Activated naive CD4-positive, alpha-beta T cell (primary cell): ENCODE data around the gene POLE2.
"Not testable (repeated sequence)": the region's sequence is repeated elsewhere in the genome, so short reads cannot be mapped to it uniquely, and the experiment has no call there.

Experiments used
- DNase-seq, 4 experiments: peaks; one replicate each; lab custom pipeline; 2025; lab: John Stamatoyannopoulos, UW

Gene POLE2

DNA sequence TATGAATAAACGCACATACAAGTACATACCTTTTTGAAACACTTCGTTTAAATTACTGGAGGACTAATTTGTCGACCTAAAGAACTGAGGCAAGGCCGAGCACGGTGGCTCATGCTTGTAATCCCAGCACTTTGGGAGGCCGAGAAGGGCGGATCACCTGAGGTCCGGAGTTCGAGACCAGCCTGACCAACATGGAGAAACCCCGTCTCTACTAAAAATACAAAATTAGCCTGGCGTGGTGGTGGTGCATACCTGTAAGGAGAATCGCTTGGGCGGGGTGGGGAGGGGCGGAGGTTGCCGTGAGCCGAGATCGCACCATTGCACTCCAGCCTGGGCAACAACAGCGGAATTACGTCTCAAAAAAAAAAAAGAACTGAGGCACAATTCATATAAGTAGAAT is 68.7 kb downstream of the POLE2 start:
- DNase-seq = not testable (repeated sequence)

DNA sequence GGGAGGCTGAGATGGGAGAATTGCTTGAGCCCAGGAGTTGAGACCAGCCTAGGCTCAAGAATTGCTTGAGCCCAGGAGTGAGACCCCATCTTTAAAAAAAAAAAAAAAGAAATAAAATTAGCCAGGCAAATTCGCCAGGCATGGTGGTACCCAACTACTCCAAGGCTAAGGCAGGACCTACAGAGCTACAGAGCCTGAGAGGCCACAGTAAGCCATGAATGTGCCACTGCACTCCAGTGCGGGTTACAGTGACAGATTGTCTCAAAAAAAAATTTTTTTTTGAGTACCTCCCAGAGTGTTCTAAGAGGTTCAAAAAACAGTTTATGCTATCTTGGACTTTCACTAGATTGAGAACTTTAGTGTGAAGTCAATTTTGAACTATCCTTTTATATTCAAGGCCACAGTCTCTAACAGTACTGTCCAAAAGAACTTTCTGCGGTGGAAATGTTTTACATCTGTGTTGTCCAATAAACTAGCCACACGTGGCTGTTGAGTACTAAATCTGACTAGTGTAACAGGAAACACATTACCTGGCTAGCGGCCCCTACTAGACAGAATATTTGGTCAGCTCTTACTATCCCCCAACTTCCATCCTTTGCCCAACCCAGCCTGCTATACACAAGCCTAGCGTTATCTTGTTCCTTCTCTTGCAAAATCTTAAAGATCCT is 70.0 kb downstream of the POLE2 start:
- DNase-seq = no peak

DNA sequence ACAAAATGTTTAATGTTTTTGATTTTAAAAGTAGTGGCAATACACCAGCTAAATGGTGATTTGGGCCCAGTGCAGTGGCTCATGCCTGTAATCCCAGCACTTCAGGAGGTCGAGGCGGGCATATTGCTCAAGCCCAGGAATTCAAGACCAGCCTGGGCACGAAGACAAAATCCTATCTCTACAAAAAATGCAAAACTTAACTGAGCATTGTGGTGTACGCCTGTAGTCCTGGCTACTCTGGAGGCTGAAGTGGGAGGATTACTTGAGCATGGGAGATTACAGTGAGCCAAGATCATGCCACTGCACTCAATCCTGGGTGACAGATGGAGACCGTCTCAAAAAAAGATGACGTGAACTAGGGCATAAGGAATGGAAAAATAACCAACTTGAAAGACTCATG is 72.2 kb downstream of the POLE2 start:
- DNase-seq = no peak

DNA sequence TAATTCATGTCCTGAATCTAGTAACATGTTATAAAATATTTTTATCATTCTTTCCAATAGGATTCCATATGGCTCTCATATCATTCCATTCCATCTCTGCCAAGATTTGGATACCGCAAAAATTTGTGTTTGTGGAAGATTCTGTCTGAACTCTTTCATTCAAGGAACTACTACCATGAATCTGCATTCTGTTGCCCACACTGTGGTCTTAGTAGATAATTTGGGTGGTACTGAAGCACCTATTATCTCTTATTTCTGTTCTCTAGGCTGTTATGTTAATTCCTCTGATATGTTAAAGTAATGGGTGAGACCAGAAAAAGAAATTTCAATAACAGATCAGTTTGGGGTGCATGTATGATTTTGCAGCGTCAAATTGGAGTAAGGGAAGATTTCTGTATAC is 73.8 kb downstream of the POLE2 start:
- no peak for DNase-seq

DNA sequence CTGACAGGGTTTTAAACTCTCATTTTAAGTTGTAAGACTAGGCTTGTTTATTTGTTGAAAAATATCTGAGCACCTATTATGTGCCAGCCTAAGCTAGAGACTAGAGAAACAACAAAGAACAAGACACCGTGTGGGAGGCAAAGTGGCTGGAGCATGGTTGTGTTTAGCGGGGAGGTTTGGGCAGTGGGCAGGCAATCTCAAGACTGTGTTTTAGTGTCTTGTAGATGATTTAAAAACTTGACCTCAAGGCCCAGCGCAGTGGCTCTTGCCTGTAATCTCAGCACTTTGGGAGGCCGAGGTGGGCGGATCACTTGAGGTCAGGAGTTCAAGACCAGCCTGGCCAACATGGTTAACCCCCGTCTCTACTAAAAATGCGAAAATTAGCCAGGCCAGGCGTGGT is 75.3 kb downstream of the POLE2 start:
- no peak for DNase-seq

DNA sequence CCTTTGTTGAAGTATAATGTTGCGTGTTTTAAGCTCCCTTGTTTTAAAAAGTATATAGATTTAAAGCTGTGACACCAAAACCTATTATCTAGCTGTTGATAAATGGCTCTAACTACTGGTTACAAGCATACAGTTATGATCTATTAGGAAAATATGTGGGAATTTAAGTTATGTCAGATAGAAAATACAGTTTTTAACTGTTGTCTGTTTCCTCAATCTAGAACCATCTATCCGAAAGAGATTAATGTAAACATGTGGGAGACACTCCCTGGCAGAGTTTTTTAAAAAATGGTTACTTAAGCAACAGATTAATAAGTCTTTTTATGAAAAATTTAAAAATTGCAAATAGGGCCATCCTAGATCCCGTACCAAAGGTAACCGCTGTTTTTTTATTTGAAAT is 75.8 kb downstream of the POLE2 start:
- DNase-seq = no peak

DNA sequence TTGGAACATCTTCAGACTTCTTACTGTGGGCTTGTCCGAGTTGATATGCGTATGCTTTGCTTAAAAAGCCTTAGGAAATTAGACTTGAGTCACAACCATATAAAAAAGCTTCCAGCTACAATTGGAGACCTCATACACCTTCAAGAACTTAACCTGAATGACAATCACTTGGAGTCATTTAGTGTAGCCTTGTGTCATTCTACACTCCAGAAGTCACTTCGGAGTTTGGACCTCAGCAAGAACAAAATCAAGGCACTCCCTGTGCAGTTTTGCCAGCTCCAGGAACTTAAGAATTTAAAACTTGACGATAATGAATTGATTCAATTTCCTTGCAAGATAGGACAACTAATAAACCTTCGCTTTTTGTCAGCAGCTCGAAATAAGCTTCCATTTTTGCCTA is 80.4 kb downstream of the POLE2 start:
- no peak for DNase-seq

DNA sequence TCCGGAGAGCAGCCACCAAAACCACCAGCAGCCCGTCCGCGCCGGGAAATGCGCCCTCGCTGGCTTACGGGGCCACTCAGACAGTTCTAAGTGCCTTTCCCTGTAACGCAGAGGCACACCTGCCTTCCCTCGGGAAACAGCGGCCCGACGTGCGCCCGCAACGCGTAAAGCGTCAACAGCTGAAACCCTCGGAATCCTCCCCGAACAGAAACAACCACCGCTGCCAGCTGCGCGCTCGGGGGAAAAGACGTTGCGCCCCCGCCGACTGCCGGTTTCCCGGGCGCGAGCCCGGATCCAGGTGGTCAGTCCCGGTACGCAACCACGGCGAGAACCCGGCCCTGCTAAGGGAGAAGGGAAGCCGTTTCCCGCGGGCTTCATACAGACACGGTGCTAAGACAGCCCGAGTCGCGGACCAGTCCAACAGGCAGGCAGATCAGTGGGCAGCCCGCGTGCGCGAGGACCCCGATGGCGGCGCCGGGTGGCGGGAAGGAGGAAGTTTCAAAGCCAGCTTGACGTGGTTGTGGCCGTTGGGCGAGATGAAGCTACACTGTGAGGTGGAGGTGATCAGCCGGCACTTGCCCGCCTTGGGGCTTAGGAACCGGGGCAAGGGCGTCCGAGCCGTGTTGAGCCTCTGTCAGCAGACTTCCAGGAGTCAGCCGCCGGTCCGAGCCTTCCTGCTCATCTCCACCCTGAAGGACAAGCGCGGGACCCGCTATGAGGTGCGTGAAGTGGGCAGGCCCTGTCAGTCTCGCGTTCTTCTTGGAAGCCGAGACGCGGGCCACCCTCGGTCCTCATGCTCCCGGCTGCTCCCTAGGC is 89.3 kb downstream of the POLE2 start, which contains the start of gene LRR1:
TSS of gene LRR1 (plus strand) at position 456 of the 816 bp plus-strand sequence. CDS start at position 537, 81 bp downstream.
- DNase-seq = peak; percentile 76 to 83 (median 82)

DNA sequence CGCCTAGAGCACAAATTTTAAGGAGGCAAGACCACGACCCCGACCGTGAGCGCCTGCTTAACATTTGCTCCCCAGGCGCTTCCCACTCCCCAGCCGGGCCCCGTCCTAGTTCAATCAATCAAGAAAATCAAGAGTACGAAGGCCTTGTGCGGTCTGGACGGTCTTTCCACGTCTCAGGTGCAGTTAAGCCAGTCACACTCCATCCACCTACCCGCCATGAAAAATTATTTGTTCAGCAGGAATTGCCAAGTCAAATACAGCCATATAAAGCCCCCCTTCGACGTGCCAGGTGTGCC is 89.9 kb downstream of the POLE2 start:
- no peak for DNase-seq

DNA sequence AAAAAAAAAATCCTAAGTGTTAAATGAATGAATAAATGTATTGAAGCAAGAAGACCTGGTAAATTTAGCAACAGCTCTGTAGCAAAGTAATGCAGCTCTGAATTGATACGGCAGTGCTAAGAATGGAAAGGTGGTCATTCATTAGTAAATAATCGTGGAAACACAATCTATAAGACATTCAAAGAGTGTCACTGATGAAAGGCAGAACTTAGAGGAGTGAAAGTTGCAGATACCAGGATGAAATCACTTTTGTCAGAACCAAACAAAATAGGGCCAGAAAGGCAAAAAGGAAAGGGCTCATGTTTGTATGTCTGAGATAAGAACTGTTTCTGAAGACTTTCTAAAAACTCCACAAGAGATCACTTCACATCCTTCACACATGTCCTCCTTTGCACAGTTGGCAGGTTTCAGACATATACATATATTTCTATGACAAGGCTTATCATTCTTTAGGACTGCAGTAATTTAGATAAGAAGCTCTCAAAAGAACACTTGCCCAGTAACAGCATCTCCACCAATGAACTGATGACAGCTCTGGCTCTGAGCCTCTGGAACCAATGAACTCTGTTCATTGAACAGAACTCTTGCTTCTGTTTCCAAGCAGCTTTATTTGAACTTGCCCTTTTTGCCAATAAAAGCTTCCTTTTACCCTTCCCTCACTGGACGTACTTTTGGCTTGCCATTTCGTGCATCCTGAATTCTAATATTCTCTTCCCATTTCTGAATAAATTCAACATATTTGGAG is 93.5 kb downstream of the POLE2 start:
- no peak for DNase-seq
